HG03196 (cell line): ENCODE measurements around the gene WFDC9.
"Not testable (repeated sequence)": the region's sequence is repeated elsewhere in the genome, so short reads cannot be mapped to it uniquely, and the experiment has no call there.

ENCODE experiments used
- ATAC-seq: cut with Tn5 transposase; IDR thresholded peaks from one replicate; pipeline ENCODE4 v1.9.1; 2021; ENCODE audit not compliant: unreplicated experiment

The WFDC9 gene

DNA sequence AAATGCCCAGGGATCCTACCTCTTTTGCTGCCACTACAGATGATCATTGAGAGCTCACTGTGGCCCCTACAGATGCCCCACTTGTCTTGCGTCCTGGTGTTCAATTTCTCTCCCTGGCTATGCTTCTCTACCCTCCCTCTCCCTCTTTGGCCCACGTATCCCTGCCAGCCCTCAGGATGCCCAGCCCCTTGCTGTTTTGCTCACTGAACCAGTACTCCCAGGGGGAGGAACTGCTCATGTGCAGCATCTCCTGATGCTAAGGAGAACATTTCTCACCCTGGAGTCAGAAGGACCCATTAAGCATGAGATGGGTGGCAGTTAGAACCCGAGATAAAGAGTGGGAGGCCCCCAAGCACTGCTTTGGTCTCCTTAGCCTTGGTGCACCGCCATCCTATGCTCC lies at the start of gene WFDC9:
Gene WFDC9, minus strand, starts transcription at position 101 of the 400 bp plus-strand sequence. CDS start 21,103 bp downstream, outside the sequence.
- ATAC-seq: no peak

DNA sequence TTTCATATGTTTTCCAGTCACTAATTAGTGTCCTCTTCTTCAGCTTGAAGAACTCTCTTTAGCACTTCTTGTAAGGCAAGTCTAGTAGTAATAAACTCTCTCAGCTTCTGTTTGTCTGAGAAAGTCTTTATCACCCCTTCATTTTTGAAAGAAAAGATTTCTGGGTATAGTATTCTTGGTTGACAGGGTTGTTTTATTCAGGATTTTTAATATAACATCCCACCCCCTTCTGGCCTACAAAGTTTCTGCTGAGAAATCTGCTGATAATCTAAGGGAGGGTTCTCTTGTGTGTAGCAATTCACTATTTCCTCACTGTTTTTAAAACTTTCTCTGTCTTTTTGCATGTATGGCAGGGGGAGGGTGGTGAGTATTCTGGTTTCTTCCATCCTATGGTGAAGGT lies 48.6 kb upstream of the WFDC9 start:
- ATAC-seq: no peak

DNA sequence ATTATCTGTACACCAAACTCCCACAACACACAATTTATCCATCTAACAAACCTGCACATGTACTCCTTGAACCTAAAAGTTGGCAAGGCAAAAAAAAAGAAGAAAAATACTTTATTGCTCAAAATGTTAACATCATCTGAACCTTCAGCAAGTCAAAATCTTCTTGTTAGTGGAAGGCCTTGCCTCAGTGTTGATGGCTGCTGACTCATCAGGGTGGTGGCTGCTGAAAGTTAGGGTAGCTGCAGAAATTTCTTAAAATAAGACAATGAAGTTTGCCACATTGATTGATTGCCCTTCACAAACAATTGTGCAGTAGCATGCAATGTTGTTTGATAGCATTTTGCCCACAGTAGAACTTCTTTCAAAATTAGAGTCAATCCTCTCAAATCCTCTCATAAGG lies 41.7 kb upstream of the WFDC9 start:
- ATAC-seq: no peak

DNA sequence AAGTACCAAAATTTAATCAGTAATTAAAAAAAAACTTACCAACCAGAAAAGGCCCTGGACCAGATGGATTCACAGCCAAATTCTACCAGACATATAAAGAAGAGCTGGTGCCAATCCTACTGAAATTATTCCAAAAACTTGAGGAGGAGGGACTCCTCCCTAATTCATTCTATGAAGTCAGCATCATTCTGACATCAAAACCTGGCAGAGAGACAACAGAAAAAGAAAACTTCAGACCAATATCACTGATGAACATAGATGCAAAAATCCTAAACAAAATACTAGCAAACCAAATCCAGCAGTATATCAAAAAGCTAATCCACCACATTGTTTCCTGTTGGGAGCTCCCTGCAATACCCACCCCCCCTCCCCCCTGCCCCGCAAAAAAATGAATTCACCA lies 39.1 kb upstream of the WFDC9 start, which contains the start of gene WFDC11:
Gene WFDC11, minus strand, starts transcription at position 101 of the 400 bp plus-strand sequence. CDS start 19,639 bp downstream, outside the sequence.
- ATAC-seq: no peak

DNA sequence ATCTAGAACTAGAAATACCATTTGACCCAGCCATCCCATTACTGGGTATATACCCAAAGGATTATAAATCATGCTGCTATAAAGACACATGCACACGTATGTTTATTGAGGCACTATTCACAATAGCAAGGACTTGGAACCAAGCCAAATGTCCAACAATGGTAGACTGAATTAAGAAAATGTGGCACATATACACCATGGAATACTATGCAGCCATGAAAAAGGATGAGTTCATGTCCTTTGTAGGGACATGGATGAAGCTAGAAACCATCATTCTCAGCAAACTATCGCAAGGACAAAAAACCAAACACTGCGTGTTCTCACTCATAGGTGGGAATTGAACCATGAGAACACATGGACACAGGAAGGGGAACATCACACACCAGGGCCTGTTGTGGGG lies 26.0 kb upstream of the WFDC9 start:
- ATAC-seq: not testable (repeated sequence)

DNA sequence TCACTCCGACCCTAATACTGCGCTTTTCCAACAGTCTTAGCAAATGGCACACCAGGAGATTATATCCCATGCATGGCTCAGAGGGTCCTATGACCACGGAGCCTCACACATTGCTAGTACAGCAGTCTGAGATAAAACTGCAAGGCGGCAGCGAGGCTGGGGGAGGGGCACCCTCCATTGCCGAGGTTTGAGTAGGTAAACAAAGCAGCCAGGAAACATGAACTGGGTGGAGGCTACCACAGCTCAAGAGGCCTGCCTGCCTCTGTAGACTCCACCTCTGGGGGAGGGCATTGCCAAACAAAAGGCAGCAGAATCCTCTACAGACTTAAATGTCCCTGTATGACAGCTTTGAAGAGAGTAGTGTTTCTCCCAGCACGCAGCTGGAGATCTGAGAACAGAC lies 20.6 kb upstream of the WFDC9 start:
- not testable (repeated sequence) for ATAC-seq

DNA sequence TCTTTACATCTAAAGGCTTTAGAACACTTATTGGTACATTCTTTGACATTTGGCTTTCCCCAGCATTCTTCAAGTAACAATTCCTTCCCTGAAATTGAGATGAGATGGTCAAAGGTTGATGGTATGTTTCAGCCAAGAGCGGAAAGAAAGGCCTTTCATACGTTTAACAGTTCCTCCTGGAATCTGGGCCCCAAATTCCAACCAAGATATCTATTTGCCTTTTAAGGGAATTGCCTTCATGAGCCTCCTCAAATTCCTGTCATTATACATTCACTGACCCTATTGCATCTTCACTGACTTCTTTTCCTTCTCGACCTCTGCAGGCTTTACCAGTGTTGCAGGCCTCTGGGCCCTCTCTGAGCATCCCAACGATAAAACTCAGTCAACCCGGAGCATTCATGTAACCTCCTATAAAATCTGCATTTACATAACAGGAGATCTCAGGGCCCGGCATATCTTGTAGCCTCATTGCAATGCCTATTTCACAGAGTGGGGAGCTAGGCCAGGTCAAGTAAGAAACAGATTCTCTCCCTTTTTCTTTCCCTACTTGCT lies 18.3 kb upstream of the WFDC9 start:
- ATAC-seq: no peak

DNA sequence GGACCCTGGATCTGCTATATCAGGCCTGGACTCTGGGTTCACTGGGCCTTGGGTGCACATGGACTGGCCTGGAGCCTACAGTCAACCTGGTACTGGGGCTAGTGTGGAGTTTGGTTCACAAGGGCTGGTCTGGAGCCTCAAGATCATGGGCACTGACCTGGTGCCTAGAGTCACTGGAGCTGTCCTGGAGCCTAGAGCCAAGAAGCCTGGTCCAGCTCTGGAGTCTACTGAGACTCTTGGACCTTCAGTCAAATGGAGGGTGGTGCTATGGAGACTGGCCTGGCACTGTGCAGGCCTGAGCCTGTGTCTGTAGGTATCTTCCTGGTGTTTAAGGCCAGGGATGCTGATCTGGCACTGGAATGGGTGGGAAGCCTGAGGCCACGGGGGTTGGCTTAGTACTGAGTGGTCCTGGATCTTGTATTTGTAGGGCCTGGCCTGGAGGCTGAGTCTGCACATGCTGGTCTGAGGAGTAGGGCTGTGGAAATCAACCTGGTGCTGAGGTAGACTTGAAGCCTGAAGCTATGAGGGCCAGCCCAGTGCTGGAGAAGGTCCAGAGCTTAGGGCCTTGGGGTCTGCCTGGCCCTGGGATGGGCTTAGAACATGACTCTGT lies 16.5 kb upstream of the WFDC9 start:
- ATAC-seq: no peak

DNA sequence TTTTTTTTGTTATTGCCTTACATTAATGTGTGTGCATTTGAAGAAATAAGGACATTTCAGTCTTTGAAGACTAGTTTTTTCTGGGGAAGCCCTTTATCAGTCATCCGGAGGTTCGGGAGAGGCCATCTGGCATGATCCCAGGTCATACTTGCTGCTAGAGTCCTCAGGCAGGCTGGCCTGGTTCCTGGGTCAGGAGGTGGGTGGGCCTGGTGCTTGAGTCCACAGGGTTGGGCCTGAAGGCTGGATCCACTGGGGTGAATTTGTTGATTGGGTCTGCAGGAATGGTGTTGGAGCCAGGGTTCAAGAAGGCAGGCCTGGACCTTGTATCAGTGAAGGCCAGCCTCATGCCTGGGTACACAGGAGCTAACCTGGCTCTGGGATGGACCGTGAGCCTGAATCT lies 15.8 kb upstream of the WFDC9 start:
- ATAC-seq: no peak

DNA sequence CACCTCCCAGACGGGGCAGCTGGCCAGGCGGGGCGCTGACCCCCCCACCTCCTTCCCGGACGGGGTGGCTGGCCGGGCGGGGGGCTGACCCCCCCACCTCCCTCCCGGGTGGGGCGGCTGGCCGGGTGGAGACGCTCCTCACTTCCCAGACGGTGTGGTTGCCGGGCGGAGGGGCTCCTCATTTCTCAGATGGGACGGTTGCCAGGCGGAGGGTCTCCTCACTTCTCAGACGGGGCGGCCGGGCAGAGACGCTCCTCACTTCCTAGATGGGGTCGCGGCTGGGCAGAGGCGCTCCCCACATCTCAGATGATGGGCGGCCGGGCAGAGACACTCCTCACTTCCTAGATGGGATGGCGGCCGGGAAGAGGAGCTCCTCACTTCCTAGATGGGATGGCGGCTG lies 14.8 kb upstream of the WFDC9 start:
- ATAC-seq: not testable (repeated sequence)

DNA sequence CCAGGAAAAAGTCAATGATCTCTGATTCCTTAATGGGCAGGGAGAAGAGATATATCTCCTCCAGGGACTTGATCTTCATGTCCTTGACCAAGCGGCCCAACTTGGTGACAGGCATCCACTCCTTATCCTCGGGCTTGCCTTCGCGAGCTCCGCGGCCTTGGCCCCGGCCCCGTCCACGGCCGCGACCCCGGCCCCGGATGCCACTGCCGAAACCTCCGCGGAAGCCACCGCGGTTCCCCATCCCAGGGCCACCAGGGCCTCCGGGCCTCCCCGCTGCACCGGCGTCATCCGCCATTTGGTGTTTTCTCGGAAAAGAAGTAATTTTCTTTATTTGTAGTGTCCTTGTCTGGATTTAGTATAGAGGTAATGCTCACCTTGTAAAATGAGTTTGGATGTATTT lies 10.0 kb upstream of the WFDC9 start:
- ATAC-seq: not testable (repeated sequence)

DNA sequence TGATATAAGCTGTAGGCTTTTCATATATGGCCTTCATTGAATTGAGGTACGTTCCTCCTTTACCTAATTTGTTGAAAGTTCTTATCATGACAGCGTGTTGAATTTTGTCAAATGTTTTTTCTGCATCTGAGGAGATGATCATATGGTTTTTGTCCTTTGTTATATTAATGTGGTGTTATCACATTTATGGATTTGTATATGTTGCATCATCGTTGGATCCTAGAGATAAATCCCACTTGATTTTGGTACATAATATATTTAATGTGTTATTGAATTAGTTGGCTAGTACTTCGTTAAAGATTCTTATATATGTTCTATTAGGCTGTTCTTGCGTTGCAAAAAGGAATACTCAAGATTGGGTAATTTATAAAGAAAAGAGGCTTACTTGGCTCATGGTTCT lies 8.6 kb upstream of the WFDC9 start:
- no peak for ATAC-seq

DNA sequence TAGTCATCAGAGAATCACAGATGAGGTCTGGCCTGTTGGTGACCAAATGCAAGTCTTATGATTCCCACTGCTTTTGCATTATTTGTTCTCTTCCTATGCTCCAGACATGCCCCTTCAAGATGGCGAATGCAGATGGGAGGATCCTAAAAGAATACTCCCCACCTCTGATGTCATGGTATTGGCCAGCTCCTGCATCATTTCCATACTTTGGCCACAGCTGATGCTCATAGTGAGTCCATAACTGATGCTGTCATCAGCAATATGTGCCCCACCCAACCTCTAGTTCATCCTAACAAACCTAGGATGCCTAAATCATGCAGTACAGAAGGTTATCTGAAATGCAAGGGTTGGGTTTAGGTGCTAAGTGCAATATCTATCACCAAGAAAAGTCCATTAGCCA lies 5.4 kb upstream of the WFDC9 start:
- no peak for ATAC-seq

DNA sequence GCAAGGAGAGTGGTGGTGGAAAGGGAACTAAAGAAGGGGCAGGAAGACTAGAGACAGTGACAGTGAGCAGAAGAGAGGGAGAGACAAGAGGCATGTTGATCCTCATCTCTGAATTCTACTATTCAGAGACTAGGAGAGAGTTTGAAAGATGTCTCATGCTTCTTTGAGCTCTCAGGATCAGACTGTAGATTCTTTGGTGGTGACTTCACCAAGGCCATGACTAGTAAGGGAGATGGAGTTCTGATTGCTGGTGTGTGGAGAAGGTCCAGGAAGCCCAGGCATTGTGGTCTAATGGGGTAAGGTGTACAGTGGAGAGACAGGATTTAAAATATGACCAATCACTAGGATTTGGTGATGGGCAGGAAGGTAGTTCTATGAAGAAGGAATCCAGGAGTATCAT lies 713 bp downstream of the WFDC9 start:
- no peak for ATAC-seq

DNA sequence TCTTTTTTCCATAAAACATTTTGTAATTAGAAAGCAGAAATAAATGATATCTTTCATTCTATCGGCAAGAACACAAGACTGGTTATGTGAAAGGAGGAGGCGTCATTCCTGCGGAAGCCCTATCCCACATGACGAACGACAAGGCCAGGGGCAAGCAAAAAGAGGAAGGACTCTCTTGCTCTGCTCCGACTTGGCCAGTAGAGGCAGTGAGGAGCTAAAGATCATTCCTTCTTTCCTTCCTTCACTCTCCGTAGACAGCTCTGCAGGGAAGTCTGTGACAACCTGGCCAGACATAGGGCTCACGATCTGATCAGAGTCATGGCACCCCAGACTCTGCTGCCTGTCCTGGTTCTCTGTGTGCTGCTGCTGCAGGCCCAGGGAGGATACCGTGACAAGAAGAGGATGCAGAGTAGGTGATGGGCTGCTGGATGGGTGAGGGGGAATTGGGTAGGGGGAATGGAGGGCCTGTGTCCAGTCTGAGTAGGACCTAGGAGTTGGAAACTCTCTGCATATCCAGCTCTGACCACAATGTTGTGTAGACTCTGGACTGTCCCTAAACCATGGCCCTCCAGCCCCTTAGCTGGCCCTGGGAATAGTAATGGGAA lies 1.5 kb downstream of the WFDC9 start, which contains the start of gene WFDC10A:
Gene WFDC10A, plus strand, starts transcription at position 244 of the 605 bp plus-strand sequence. Its CDS starts 75 bp downstream, at position 319.
- ATAC-seq: no peak

DNA sequence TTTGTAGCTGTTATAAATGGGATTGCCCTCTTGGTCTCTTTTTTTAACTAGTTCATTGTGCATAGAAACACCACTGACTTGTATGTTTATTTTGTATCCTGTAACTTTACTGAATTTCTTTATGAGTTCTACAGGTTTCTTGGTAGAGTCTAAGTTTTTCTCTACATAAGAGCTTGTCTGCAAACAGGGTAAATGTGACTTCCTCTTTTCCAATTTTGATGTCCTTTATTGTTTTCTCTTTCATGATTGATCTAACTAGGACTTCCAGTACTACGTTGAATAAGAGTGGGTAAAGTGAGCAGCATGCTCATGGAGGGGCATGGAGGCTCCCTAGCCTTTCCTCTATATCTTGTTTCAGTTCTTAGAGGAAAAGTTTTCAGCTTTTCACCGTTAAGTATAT lies 4.5 kb downstream of the WFDC9 start:
- no peak for ATAC-seq

DNA sequence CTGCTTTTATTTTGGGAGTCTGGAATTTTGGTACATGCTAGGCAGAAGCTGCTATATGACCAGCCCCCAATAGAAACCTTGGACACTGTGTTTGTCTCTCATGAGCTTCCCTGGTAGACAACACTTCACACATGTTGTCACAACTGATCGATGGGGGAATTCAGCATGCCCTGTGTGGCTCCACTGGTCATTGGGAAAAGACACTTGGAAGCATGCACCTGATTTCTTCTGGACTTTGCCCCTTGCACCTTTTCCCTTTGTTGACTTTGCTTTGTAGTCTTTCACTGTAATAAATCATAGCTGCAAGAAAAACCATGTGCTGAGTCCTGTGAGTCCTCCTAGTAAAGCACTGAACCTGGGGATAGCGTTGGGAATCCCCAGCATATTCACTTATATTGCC lies 9.5 kb downstream of the WFDC9 start:
- ATAC-seq: no peak

DNA sequence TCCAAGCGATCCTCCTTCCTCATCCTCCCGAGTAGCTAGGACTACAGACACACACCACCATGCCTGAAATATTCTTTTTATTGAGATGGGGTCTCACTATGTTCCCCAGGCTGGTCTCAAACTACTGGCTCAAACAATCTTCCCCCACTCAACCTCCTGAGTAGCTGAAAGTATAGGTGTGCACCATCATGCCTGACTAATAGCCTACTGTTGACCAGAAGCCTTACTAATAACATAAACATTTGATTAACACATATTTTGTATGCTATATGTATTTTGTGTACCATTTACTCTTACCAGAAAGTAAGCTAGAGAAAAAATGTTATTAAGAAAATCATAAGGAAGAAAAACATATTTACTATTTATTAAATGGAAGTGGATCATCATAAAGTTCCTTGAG lies 13.5 kb downstream of the WFDC9 start:
- no peak for ATAC-seq

DNA sequence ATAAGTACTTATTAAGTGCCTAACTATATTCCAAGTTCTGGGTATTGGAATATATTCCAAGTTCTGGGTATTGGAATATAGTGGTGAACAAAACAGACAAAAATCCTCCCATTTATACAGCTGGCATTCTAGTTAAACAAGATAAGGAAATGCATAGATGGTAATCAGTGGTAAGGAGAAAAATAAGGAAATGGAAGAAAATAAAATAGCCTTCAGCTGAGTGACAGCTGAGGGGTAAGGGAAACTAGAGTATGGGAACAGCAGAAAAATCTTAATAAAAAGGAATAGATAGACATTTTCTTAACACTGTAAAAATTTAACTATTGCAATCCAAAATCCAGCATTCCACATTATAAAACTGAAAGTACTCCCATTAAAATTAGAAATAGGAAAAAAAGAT lies 18.8 kb downstream of the WFDC9 start:
- no peak for ATAC-seq

DNA sequence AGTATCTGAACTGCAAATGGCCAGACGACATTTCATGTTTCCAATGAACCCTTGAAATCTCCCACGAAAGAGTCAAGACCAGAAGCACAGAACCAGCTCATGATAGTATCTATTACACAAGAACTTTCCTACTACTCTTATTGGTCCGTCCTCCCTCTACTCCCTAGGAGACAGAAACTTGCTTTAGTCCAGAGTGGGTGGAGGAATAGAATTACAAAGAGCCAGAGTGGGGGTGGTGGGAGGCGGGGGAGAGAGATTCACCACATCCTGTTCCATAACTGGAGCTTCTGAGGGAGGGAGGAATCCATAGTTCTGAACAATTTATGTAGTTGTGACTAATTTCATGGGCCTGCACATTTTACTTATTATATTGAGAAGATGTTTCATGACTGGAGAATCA lies 20.0 kb downstream of the WFDC9 start:
- ATAC-seq: no peak

DNA sequence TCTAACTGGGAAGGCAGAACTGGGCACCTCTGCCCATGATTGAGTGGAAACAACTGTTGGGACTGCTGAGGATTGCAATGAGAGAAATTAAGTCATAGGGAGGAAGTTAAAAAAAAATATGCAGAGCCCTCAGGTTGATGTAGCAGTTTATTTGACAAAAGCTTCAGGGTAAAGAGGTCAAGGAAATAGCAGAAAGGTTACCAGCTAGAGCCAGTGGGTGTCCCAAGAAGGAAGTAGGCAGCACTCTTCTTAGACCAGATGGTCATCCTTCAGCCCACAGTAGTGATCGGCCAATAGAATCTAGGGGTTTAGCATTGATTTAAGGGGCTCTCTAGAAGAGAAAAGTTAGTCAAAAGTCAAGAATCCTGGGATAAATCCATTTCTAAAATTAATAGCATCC lies 23.3 kb downstream of the WFDC9 start:
- ATAC-seq: no peak

DNA sequence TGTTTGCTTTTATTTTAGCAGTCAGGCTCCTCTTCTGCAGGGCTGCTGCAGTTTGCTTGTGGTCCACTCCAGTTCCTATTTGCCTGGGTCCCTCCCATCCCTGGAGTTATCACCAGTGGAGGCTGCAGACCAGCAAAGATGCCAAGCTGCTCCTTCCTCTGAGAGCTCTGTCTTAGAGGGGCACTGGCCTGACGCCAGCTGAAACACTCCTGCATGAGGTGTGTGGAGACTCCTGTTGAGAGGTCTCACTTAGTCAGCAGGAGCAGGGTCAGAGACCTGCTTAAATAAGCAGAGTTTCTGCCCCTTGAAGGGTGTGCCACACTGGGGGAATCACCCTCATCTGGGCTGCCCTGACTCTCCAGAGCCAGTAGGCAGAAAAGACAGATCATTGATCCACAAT lies 35.8 kb downstream of the WFDC9 start:
- ATAC-seq: no peak

DNA sequence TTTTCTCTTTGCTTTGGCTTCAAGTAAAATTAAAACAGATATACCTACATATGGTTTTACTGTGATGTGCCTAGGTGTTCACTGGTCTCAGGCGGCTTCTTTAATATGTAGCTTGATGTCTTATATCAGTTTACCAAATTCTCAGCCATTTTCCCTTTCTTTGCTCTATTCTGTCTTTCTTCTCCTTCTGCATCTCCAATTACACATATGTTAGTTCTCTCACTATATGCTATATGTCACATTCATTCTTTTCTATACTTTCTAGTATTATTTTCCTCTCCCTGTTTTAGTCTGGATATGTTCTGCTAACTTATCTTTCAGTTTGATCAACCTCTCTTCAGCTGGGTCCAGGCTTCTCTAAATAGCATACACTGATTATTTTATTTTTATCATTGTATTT lies 37.6 kb downstream of the WFDC9 start:
- ATAC-seq: no peak
